ENCODE data around the gene ENTPD3. TPM values are rescaled to one million over a fixed set of nuclear protein-coding genes. Genes with fewer than 3 reads are reported as not detected.

ENTPD3 gene
- total and polyA plus RNA-seq, 2 of the 13 experiments (the other 11 are each of a cell fraction or from before 2014, with no cell fraction given): 0.07 TPM; not detected in 1

DNA sequence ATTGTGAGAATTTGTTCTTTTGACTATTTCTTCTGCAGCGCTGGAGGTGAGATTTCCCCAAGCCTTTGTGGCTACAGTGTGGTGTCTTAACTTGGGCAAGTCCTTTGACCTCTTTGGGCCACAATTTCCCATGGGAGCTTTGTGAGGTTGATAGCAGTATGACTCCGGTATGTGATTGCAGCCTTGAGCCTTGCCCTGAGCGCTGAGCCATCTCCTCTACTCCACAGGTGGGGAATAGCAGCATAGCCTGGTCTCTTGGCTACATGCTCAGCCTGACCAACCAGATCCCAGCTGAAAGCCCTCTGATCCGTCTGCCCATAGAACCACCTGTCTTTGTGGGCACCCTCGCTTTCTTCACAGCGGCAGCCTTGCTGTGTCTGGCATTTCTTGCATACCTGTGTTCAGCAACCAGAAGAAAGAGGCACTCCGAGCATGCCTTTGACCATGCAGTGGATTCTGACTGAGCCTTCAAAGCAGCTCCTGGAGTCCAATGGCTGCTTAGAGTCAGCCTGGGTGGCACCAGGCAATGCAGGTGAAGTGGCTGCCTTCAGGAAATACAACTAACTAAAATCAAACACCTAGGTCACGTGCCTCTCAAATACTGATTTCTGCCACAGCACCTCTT is 40.2 kb downstream of the ENTPD3 start:
- ChIA-PET CTCF (ENCODE audit: low intra/inter-chr PET ratio, low total read pairs) (no interaction called here), POLR2A (no interaction called here)
- Histone ChIP-seq H3K27me3 (ENCODE audit: control insufficient read depth in 1 of 2, insufficient read depth in 2 of 2, low read length in 2 of 2) (no peaks in the 10 kb centered on the region), H4K20me1 (ENCODE audit: insufficient read depth, low read length) (no peaks in the 10 kb centered on the region), H3K79me2 (ENCODE audit: insufficient read depth, low read length) (no peaks in the 10 kb centered on the region), H3K27ac (ENCODE audit: extremely low read length, insufficient read depth, low read length) (no peak overlapping the region), H3K4me1 (ENCODE audit: insufficient read depth, low read length) (no peaks in the 10 kb centered on the region), H3K9me3 (ENCODE audit: low read length) (no peaks in the 10 kb centered on the region), H3K9ac (ENCODE audit: insufficient read depth, low read depth, low read length) (no peak overlapping the region), H3K4me2 (ENCODE audit: low read depth, low read length) (no peak overlapping the region), H3K4me3 (replicated peaks in 1 of 3; ENCODE audit: insufficient read depth in 1 of 3, low read depth in 2 of 3, low read length in 3 of 3) (no peak overlapping the region), H2AFZ (ENCODE audit: low read length) (no peak overlapping the region), H3K36me3 (replicated peaks in 1 of 2; ENCODE audit: control insufficient read depth in 1 of 2, insufficient read depth in 2 of 2, low read length in 2 of 2) (no peaks in the 10 kb centered on the region)
- no peak for TF ChIP-seq TAF1 (CRISPR knock-in tag; IDR thresholded peaks at IDR 0.05)
- TF ChIP-seq, protein P1, sequence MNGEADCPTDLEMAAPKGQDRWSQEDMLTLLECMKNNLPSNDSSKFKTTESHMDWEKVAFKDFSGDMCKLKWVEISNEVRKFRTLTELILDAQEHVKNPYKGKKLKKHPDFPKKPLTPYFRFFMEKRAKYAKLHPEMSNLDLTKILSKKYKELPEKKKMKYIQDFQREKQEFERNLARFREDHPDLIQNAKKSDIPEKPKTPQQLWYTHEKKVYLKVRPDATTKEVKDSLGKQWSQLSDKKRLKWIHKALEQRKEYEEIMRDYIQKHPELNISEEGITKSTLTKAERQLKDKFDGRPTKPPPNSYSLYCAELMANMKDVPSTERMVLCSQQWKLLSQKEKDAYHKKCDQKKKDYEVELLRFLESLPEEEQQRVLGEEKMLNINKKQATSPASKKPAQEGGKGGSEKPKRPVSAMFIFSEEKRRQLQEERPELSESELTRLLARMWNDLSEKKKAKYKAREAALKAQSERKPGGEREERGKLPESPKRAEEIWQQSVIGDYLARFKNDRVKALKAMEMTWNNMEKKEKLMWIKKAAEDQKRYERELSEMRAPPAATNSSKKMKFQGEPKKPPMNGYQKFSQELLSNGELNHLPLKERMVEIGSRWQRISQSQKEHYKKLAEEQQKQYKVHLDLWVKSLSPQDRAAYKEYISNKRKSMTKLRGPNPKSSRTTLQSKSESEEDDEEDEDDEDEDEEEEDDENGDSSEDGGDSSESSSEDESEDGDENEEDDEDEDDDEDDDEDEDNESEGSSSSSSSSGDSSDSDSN (CRISPR knock-in tag; IDR thresholded peaks at IDR 0.05): no peak
- TF ChIP-seq, protein P2, sequence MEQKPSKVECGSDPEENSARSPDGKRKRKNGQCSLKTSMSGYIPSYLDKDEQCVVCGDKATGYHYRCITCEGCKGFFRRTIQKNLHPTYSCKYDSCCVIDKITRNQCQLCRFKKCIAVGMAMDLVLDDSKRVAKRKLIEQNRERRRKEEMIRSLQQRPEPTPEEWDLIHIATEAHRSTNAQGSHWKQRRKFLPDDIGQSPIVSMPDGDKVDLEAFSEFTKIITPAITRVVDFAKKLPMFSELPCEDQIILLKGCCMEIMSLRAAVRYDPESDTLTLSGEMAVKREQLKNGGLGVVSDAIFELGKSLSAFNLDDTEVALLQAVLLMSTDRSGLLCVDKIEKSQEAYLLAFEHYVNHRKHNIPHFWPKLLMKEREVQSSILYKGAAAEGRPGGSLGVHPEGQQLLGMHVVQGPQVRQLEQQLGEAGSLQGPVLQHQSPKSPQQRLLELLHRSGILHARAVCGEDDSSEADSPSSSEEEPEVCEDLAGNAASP (CRISPR knock-in tag; IDR thresholded peaks at IDR 0.05; ENCODE audit: borderline replicate concordance): no peak
- no peak for TF ChIP-seq MZF1 (CRISPR knock-in tag; IDR thresholded peaks at IDR 0.05; ENCODE audit: borderline replicate concordance)
- no peak for TF ChIP-seq FOXK1 (CRISPR knock-in tag; IDR thresholded peaks at IDR 0.05; ENCODE audit: borderline replicate concordance, low read depth)
- no peak for TF ChIP-seq HDAC6 (IDR thresholded peaks at IDR 0.05; ENCODE audit: low read depth, low read length)
- TF ChIP-seq, protein P3, sequence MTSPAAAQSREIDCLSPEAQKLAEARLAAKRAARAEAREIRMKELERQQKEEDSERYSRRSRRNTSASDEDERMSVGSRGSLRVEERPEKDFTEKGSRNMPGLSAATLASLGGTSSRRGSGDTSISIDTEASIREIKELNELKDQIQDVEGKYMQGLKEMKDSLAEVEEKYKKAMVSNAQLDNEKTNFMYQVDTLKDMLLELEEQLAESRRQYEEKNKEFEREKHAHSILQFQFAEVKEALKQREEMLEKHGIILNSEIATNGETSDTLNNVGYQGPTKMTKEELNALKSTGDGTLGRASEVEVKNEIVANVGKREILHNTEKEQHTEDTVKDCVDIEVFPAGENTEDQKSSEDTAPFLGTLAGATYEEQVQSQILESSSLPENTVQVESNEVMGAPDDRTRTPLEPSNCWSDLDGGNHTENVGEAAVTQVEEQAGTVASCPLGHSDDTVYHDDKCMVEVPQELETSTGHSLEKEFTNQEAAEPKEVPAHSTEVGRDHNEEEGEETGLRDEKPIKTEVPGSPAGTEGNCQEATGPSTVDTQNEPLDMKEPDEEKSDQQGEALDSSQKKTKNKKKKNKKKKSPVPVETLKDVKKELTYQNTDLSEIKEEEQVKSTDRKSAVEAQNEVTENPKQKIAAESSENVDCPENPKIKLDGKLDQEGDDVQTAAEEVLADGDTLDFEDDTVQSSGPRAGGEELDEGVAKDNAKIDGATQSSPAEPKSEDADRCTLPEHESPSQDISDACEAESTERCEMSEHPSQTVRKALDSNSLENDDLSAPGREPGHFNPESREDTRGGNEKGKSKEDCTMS (CRISPR knock-in tag; conservative IDR thresholded peaks at IDR 0.05): no peak
- TF ChIP-seq SRSF9 (IDR thresholded peaks at IDR 0.05; ENCODE audit: borderline replicate concordance, insufficient read depth, low read depth, low read length, poor library complexity, severe bottlenecking): no peak
- no peak for TF ChIP-seq ZBTB7A (CRISPR knock-in tag; IDR thresholded peaks at IDR 0.05)
- TF ChIP-seq MAFK (conservative IDR thresholded peaks at IDR 0.05 in 1 of 2, IDR thresholded peaks at IDR 0.05 in 1 of 2; ENCODE audit: low read length in 2 of 2): no peak
- no peak for TF ChIP-seq POLR2AphosphoS2 (IDR thresholded peaks at IDR 0.05; ENCODE audit: low read depth, low read length)
- TF ChIP-seq BRCA1 (CRISPR knock-in tag; IDR thresholded peaks at IDR 0.05): no peak
- no peak for DNase-seq (ENCODE audit: low spot score)
- intact Hi-C loops (cut with micrococcal nuclease; ENCODE audit: unreplicated experiment) (no loop called here), in situ Hi-C loops (cut with HindIII; ENCODE audit: extremely low pct_ligation_motif_present, low pct_unique_long_range_greater_than_20kb) (no loop called here)
- no TSS peak for BruUV-seq (replicated peaks)
- FAIRE-seq: no peak
- peak; percentile 51 for ATAC-seq
- 55% methylated on average over 7 of the region's 8 CpGs for WGBS (ENCODE audit: low lambda C conversion rate)
